H1 (cell line): Measurements from ENCODE around the gene NRXN2. TPM values are rescaled to one million over a fixed set of nuclear protein-coding genes. Genes with fewer than 3 reads are reported as not detected.
A peak's percentile ranks its signal among the peaks of the same experiment; 100 is the strongest.

Experiments used
- CTCF ChIA-PET: fragments of 300-600 bp; sonication (Branson Sonifier 250); formaldehyde crosslinking; loops from one replicate; lab custom pipeline; 2021; ENCODE audit not compliant: partially characterized antibody; lab: Charles Lee
- POLR2A ChIA-PET: fragments of 300-600 bp; sonication (Branson Sonifier 250); formaldehyde crosslinking; loops from one replicate; lab custom pipeline; 2021; ENCODE audit warnings: inconsistent platforms; ENCODE audit not compliant: partially characterized antibody; lab: Charles Lee
- DNase-seq, 2 experiments: peaks; one replicate each; pipeline versions ENCODE4 v3.0.0 to v3.0.0-alpha.2; 2010 to 2022; ENCODE audit warnings: low spot score in 2 of 2, low read depth in 1 of 2, mixed read lengths in 1 of 2
- FAIRE-seq: peaks from 2 replicates; lab custom pipeline; 2011; peaks lifted over from hg19 to GRCh38; lab: Jason Lieb, UNC
- H2AFZ ChIP-seq: 2 replicates; pipeline ENCODE4 v1.8.1; 2012; ENCODE audit warnings: low read length, inconsistent platforms
- H2AK5ac ChIP-seq: 2 replicates; pipeline ENCODE4 v1.6.1; 2013; ENCODE audit warnings: low read depth, low read length
- H2BK120ac ChIP-seq: replicated peaks from 2 replicates; pipeline ENCODE3; 2013; ENCODE audit warnings: low read depth, low read length, inconsistent platforms
- H2BK12ac ChIP-seq: 2 replicates; pipeline ENCODE4 v1.6.1; 2013; ENCODE audit warnings: low read depth, low read length
- H2BK15ac ChIP-seq: 2 replicates; pipeline ENCODE4 v1.6.1; 2013; ENCODE audit warnings: low read length
- H2BK20ac ChIP-seq: 2 replicates; pipeline ENCODE4 v1.6.1; 2013; ENCODE audit warnings: low read length
- H2BK5ac ChIP-seq: 2 replicates; pipeline ENCODE4 v1.6.1; 2013; ENCODE audit warnings: low read depth, low read length
- H3K14ac ChIP-seq: 2 replicates; pipeline ENCODE4 v1.6.1; 2013; ENCODE audit warnings: inconsistent platforms; ENCODE audit not compliant: insufficient read length
- H3K18ac ChIP-seq: 2 replicates; pipeline ENCODE4 v1.6.1; 2013; ENCODE audit warnings: low read length; ENCODE audit errors: extremely low read depth
- H3K23ac ChIP-seq: 2 replicates; pipeline ENCODE4 v1.6.1; 2013; ENCODE audit warnings: inconsistent platforms; ENCODE audit not compliant: insufficient read length
- H3K23me2 ChIP-seq: 2 replicates; pipeline ENCODE4 v1.6.1; 2013; ENCODE audit warnings: low read depth, low read length
- H3K27ac ChIP-seq: 2 replicates; pipeline ENCODE4 v1.6.1; 2011; ENCODE audit warnings: low read depth, low read length, inconsistent platforms
- H3K27me3 ChIP-seq, 4 experiments: replicated peaks in 1 of 4; 1 replicate in 1 of 4; 2 replicates in 3 of 4; pipeline versions ENCODE4 v1.6.1 to v1.8.1; 2011 to 2013; ENCODE audit warnings: low read length in 3 of 4, mild to moderate bottlenecking in 3 of 4, inconsistent platforms in 2 of 4, mixed read lengths in 2 of 4, moderate library complexity in 1 of 4; ENCODE audit not compliant: control insufficient read depth in 3 of 4, insufficient read depth in 3 of 4; ENCODE audit errors: extremely low read depth in 1 of 4
- H3K36me3 ChIP-seq, 4 experiments: 2 replicates each; pipeline versions ENCODE4 v1.6.1 to v1.8.1; 2011 to 2013; ENCODE audit warnings: mild to moderate bottlenecking in 4 of 4, low read length in 3 of 4, moderate library complexity in 2 of 4, control low read depth in 1 of 4, inconsistent platforms in 1 of 4; ENCODE audit not compliant: insufficient read depth in 4 of 4, control insufficient read depth in 2 of 4
- H3K4ac ChIP-seq: replicated peaks from 2 replicates; pipeline ENCODE3; 2013; ENCODE audit warnings: low read length, low read depth, mixed read lengths, inconsistent platforms; ENCODE audit not compliant: insufficient read length
- H3K4me1 ChIP-seq, 4 experiments: replicated peaks in 1 of 4; 1 replicate in 1 of 4; 2 replicates in 3 of 4; pipeline versions ENCODE4 v1.6.1 to v1.8.1; 2011 to 2013; ENCODE audit warnings: low read length in 3 of 4, inconsistent platforms in 2 of 4, mixed read lengths in 1 of 4; ENCODE audit not compliant: insufficient read depth in 4 of 4, control insufficient read depth in 3 of 4
- H3K4me2 ChIP-seq, 2 experiments: 2 replicates each; pipeline versions ENCODE4 v1.6.1 to v1.8.1; 2011 to 2013; ENCODE audit warnings: low read depth in 2 of 2, low read length in 2 of 2, control low read depth in 1 of 2, inconsistent platforms in 1 of 2, mild to moderate bottlenecking in 1 of 2; ENCODE audit not compliant: insufficient read depth in 1 of 2
- H3K4me3 ChIP-seq, 4 experiments: fragments of 200-600, 300-600 bp in 1 of 4; sonication (generic), shearing (Covaris generic), sonication (Bioruptor Twin) in 1 of 4; 2 replicates each; pipeline versions ENCODE4 v1.5.1 to v1.8.1; 2011 to 2016; ENCODE audit warnings: low read length in 4 of 4, low read depth in 3 of 4, control low read depth in 2 of 4, inconsistent platforms in 2 of 4, mild to moderate bottlenecking in 2 of 4, mixed read lengths in 1 of 4, moderate library complexity in 1 of 4; ENCODE audit not compliant: insufficient read depth in 2 of 4; ENCODE audit errors: extremely low read depth in 1 of 4
- H3K56ac ChIP-seq: replicated peaks from 2 replicates; pipeline ENCODE3; 2013; ENCODE audit warnings: low read depth, mild to moderate bottlenecking, mixed read lengths, low read length, inconsistent platforms; ENCODE audit not compliant: insufficient read length
- H3K79me1 ChIP-seq: 2 replicates; pipeline ENCODE4 v1.6.1; 2013; ENCODE audit warnings: low read depth, low read length, control low read depth
- H3K79me2 ChIP-seq, 2 experiments: 2 replicates each; pipeline versions ENCODE4 v1.6.1 to v1.8.1; 2012 to 2013; ENCODE audit warnings: low read length in 2 of 2, mild to moderate bottlenecking in 2 of 2, inconsistent platforms in 1 of 2; ENCODE audit not compliant: insufficient read depth in 2 of 2, control insufficient read depth in 1 of 2
- H3K9ac ChIP-seq, 4 experiments: replicated peaks in 1 of 4; 1 replicate in 1 of 4; 2 replicates in 3 of 4; pipeline versions ENCODE4 v1.6.1 to v1.8.1; 2011 to 2013; ENCODE audit warnings: low read depth in 3 of 4, low read length in 3 of 4, control low read depth in 2 of 4, mild to moderate bottlenecking in 2 of 4, moderate library complexity in 2 of 4, inconsistent platforms in 1 of 4; ENCODE audit errors: extremely low read depth in 1 of 4
- H3K9me3 ChIP-seq, 2 experiments: 2 replicates each; pipeline versions ENCODE4 v1.6.1 to v1.8.1; 2012 to 2013; ENCODE audit warnings: mild to moderate bottlenecking in 2 of 2, moderate library complexity in 2 of 2, control low read depth in 1 of 2, inconsistent platforms in 1 of 2, low read depth in 1 of 2, low read length in 1 of 2, mixed read lengths in 1 of 2; ENCODE audit not compliant: insufficient read depth in 2 of 2
- H4K20me1 ChIP-seq, 2 experiments: replicated peaks in 1 of 2; 2 replicates each; pipeline versions ENCODE3 to v1.8.1; 2011 to 2013; ENCODE audit warnings: inconsistent platforms in 2 of 2, low read length in 2 of 2, mild to moderate bottlenecking in 1 of 2; ENCODE audit not compliant: insufficient read depth in 2 of 2, control insufficient read depth in 1 of 2
- H4K5ac ChIP-seq: 2 replicates; pipeline ENCODE4 v1.6.1; 2013; ENCODE audit warnings: low read length, low read depth, mixed read lengths, inconsistent platforms; ENCODE audit not compliant: insufficient read length
- H4K8ac ChIP-seq: 2 replicates; pipeline ENCODE4 v1.8.0; 2013; ENCODE audit warnings: mild to moderate bottlenecking, moderate library complexity, low read length, inconsistent platforms; ENCODE audit not compliant: insufficient read depth; ENCODE audit errors: extremely low read depth
- H4K91ac ChIP-seq: replicated peaks from 2 replicates; pipeline ENCODE3; 2013; ENCODE audit warnings: low read length, mixed read lengths, inconsistent platforms; ENCODE audit not compliant: insufficient read length
- BACH1 ChIP-seq: IDR thresholded peaks from 2 replicates; pipeline ENCODE4 v1.6.1; 2012; ENCODE audit warnings: low read length, improper control_type of control experiment
- CBX5 ChIP-seq: fragments of 300-800, 300-1000 bp; sonication (generic); IDR thresholded peaks from 2 replicates; pipeline ENCODE4 v1.7.1; 2016; ENCODE audit warnings: antibody characterized with exemption, low read length, low read depth
- EZH2 ChIP-seq: fragments of 200-600 bp; sonication (generic); IDR thresholded peaks from 2 replicates; pipeline ENCODE4 v1.7.1; 2012; ENCODE audit warnings: low read depth, mild to moderate bottlenecking, moderate library complexity, low read length, inconsistent platforms; ENCODE audit not compliant: severe bottlenecking
- JUND ChIP-seq: IDR thresholded peaks from 2 replicates; pipeline ENCODE4 v1.6.1; 2011; ENCODE audit warnings: mild to moderate bottlenecking, improper control_type of control experiment, low read length
- KDM4A ChIP-seq: IDR thresholded peaks from one replicate; pipeline ENCODE4 v1.7.1; 2012; ENCODE audit warnings: low read depth, mild to moderate bottlenecking, moderate library complexity, low read length, inconsistent platforms; ENCODE audit not compliant: severe bottlenecking
- RNF2 ChIP-seq: fragments of 200-900, 300-1000 bp; sonication (generic); IDR thresholded peaks from 2 replicates; pipeline ENCODE4 v1.7.1; 2016; ENCODE audit warnings: borderline replicate concordance, low read depth, mild to moderate bottlenecking, antibody characterized with exemption, low read length; ENCODE audit not compliant: poor library complexity, severe bottlenecking; ENCODE audit errors: missing control alignments
- SAP30 ChIP-seq: fragments of 300-600 bp; sonication (generic); IDR thresholded peaks from 2 replicates; pipeline ENCODE4 v1.7.1; 2012; ENCODE audit warnings: low read length, moderate library complexity, mild to moderate bottlenecking, inconsistent platforms; ENCODE audit not compliant: insufficient read depth, insufficient replicate concordance
- SUZ12 ChIP-seq: fragments of 200-600 bp; sonication (generic); IDR thresholded peaks from 2 replicates; pipeline ENCODE4 v1.6.1; 2012; ENCODE audit warnings: mild to moderate bottlenecking, inconsistent platforms, low read length, moderate library complexity, mixed read lengths
- TAF7 ChIP-seq: optimal IDR thresholded peaks from 2 replicates; pipeline ENCODE3; 2011; ENCODE audit warnings: low read depth, mild to moderate bottlenecking, inconsistent platforms, low read length, moderate library complexity, borderline replicate concordance
- TCF12 ChIP-seq: IDR thresholded peaks from 2 replicates; pipeline ENCODE4 v1.6.1; 2011; ENCODE audit warnings: low read depth, mild to moderate bottlenecking, low read length
- TEAD4 ChIP-seq: IDR thresholded peaks from 2 replicates; pipeline ENCODE4 v1.6.1; 2012; ENCODE audit warnings: low read depth, low read length, inconsistent platforms, mixed read lengths
- YY1 ChIP-seq: IDR thresholded peaks from 2 replicates; pipeline ENCODE4 v1.6.1; 2011; ENCODE audit warnings: low read depth, mild to moderate bottlenecking, low read length
- WGBS, 2 experiments: shearing (Covaris generic) in 1 of 2; methylation state at CpG; one replicate each; pipeline versions ENCODE4 v1.1.6 to v1.1.7; 2013 to 2015; ENCODE audit warnings: low lambda C conversion rate in 2 of 2, mixed read lengths in 2 of 2, inconsistent platforms in 1 of 2, low coverage in 1 of 2, missing lambda C conversion rate in 1 of 2; ENCODE audit not compliant: insufficient replicate concordance in 2 of 2, insufficient coverage in 1 of 2, insufficient read length in 1 of 2; ENCODE audit errors: extremely low coverage in 1 of 2, missing lambda C conversion rate in 1 of 2; 5-methylcytosine and 5-hydroxymethylcytosine counted together
- polyA plus RNA-seq, 7 experiments: library from polyadenylated mRNA; depleted of rRNA in 3 of 7; stranded (reverse) in 5 of 7; unstranded in 2 of 7; fragments of >200 nt in 5 of 7; fragments of 200-250 nt in 2 of 7; gene quantifications; 1 replicate in 5 of 7; 2 replicates in 1 of 7; 4 replicates in 1 of 7; pipeline versions ENCODE4 v1.2.1 to v1.2.3, GENCODE V29; 2011 to 2013; ENCODE audit warnings: missing spikeins in 2 of 7, mixed read lengths in 2 of 7
- total RNA-seq: library from RNA; stranded (reverse); fragmentation: NEBNext Ultra II Directional; extraction: Animal tissue kit (Norgen Biotek cat#: 25700); gene quantifications from 2 replicates; pipeline ENCODE4 v1.2.1, GENCODE V29; 2021
- TF ChIP-seq, protein P1 (sequence below): IDR thresholded peaks from 2 replicates; pipeline ENCODE4 v1.6.1; 2012; ENCODE audit warnings: inconsistent platforms

NRXN2 gene
- total and polyA plus RNA-seq, 2 of the 8 experiments (the other 6 are each of a cell fraction or from before 2014, with no cell fraction given): 1.3 to 11.5 TPM

DNA sequence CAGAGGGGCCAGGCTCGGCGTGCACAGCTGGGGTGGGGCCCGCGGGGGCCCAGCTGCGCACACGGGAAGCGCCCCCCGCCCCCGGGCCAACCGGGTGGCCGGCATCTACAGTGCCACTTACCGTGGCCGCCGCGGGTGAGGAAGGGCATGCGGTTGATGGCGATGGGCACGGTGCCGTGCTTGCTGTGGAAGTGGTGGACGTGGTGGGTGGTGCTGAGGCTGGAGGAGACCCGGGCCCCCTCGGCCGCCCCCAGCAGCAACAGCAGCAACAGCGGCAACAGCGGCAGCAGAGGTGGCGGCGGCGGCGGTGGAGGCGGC lies 80.6 kb downstream of the NRXN2 start:
- WGBS, 2 experiments: 3% methylated on average over 15 of the region's 30 CpGs; no CpG with 5 or more reads in 1 of the 2 experiments
- no peaks in the 10 kb centered on the region for H3K79me1 ChIP-seq
- H4K5ac ChIP-seq: no peak overlapping the region
- H3K4ac ChIP-seq: no peak overlapping the region
- H3K14ac ChIP-seq: no peak overlapping the region
- peaks cover 42 to 78% (median 70%) of the 10 kb centered on the region in 4 experiments for H3K27me3 ChIP-seq
- no peaks in the 10 kb centered on the region; a peak in 1 of 4 replicates for H3K9me3 ChIP-seq
- no peak overlapping the region for H4K91ac ChIP-seq
- H2BK15ac ChIP-seq: 0 out of 2 replicates have a peak overlapping the region, but pooled peaks have one; percentile 18
- no peak for FAIRE-seq
- H4K20me1 ChIP-seq: peaks cover 2 to 9% of the 10 kb centered on the region in 2 experiments
- no peak for DNase-seq
- CTCF ChIA-PET: interaction anchor here (1.0 to 15.7 kb wide), 7 partner anchors 9 to 272 kb away, joined by 3 to 201 read pairs (median 6); no protein-coding TSS in a partner anchor
- H3K23ac ChIP-seq: no peak overlapping the region
- peaks cover 0 to 6% (median 0%) of the 10 kb centered on the region in 4 experiments; a peak in 1 of 8 replicates for H3K36me3 ChIP-seq
- H3K56ac ChIP-seq: no peak overlapping the region
- H3K4me2 ChIP-seq: peak overlapping the region; percentile 70 to 94
- H3K4me3 ChIP-seq: peak overlapping the region; percentile 22 to 73 (median 28); a peak in 5 of 8 replicates
- H2AK5ac ChIP-seq: no peak overlapping the region
- H4K8ac ChIP-seq: no peak overlapping the region
- no peak overlapping the region for H3K9ac ChIP-seq
- no peak overlapping the region for H2BK12ac ChIP-seq
- H3K23me2 ChIP-seq: peaks cover 25% of the 10 kb centered on the region
- no peak overlapping the region for H2BK5ac ChIP-seq
- no peak overlapping the region for H2AFZ ChIP-seq
- no peak overlapping the region for H3K18ac ChIP-seq
- H3K4me1 ChIP-seq: peaks cover 4 to 29% (median 16%) of the 10 kb centered on the region in 4 experiments
- no peaks in the 10 kb centered on the region for H3K79me2 ChIP-seq
- H3K27ac ChIP-seq: no peak overlapping the region
- H2BK120ac ChIP-seq: no peak overlapping the region
- POLR2A ChIA-PET: interaction anchor here (1.6 kb wide), 1 partner anchor 9 kb away, joined by 5 read pairs; no protein-coding TSS in a partner anchor
- H2BK20ac ChIP-seq: no peak overlapping the region
- TF ChIP-seq EZH2 (peak; percentile 75), BACH1 (no peak), SUZ12 (peak; percentile 91), RNF2 (no peak), TCF12 (no peak), TAF7 (no peak), CBX5 (no peak), SAP30 (no peak), YY1 (no peak), KDM4A (no peak), JUND (no peak), TEAD4 (no peak)
- TF ChIP-seq, protein P1, sequence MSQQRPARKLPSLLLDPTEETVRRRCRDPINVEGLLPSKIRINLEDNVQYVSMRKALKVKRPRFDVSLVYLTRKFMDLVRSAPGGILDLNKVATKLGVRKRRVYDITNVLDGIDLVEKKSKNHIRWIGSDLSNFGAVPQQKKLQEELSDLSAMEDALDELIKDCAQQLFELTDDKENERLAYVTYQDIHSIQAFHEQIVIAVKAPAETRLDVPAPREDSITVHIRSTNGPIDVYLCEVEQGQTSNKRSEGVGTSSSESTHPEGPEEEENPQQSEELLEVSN: no peak
